ENCODE measurements around the gene ASXL2.

The ASXL2 gene

DNA sequence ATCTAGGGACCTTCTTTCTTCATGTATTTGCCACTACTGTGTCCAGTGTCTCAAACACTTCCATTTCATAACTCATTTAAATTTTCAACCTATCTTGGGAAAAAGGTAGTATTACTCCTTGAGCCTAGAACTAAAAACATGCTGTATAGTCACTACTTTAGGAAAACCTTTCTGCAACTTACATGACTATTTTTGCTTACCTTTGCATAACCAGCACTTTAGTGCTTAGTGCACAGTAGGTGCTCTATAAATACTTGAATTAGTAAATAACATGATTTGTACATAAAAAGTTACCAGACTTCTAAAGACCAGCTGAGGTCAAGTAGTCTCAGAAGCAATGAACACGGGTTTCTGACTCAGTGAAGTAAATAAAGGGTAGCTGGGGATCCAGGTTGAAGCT lies 142.5 kb downstream of the ASXL2 start:
- no peak for DNase-seq (ENCODE audit: low spot score)
- no peaks in the 10 kb centered on the region for H3K4me1 ChIP-seq (ENCODE audit: insufficient read depth, poor library complexity, severe bottlenecking)
- no peak for TF ChIP-seq CTCF (IDR thresholded peaks at IDR 0.05; ENCODE audit: poor library complexity, severe bottlenecking)

GRCh38 chr2:25728559-25728958 lies 149.7 kb downstream of the ASXL2 start:
- TF ChIP-seq CTCF (IDR thresholded peaks at IDR 0.05; ENCODE audit: poor library complexity, severe bottlenecking) = no peak
- Histone ChIP-seq H3K4me3 (ENCODE audit: severe bottlenecking) (no peak overlapping the region), H3K27ac (ENCODE audit: poor library complexity, severe bottlenecking) (no peak overlapping the region), H3K36me3 (ENCODE audit: low read depth) (no peaks in the 10 kb centered on the region), H3K27me3 (ENCODE audit: insufficient read depth, poor library complexity, severe bottlenecking) (no peaks in the 10 kb centered on the region), H3K9me3 (ENCODE audit: severe bottlenecking) (no peaks in the 10 kb centered on the region), H3K4me1 (ENCODE audit: insufficient read depth, poor library complexity, severe bottlenecking) (no peaks in the 10 kb centered on the region)
- no peak for ATAC-seq (ENCODE audit: low read depth)
- no peak for DNase-seq (ENCODE audit: low spot score)

More for the DNA sequence above, 142.5 kb downstream of the ASXL2 start:
- Histone ChIP-seq H3K27ac (ENCODE audit: poor library complexity, severe bottlenecking) (no peak overlapping the region), H3K9me3 (ENCODE audit: severe bottlenecking) (no peaks in the 10 kb centered on the region), H3K27me3 (ENCODE audit: insufficient read depth, poor library complexity, severe bottlenecking) (no peaks in the 10 kb centered on the region), H3K4me3 (ENCODE audit: severe bottlenecking) (no peak overlapping the region), H3K36me3 (ENCODE audit: low read depth) (no peaks in the 10 kb centered on the region)
- no peak for ATAC-seq (ENCODE audit: low read depth)

DNA sequence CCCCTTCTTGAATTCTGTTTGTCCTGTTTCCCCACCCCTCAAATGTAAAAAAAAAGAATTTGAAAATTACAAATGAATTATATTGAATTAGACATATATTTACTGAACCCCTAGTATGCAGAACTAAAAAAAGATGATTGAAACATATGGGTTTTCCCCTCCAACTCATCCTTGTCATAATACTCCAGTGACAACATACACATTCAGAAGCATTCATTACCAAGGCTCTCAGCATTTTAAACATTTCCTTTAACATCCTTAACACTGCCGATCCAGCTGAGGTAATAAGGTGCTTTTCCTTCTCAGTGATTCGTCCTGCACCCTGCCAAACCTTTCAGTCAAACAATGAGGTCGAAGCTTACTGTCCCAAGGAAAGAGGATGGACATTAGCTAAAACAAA lies 151.8 kb downstream of the ASXL2 start:
- H3K27ac ChIP-seq (ENCODE audit: poor library complexity, severe bottlenecking) = no peak overlapping the region

DNA sequence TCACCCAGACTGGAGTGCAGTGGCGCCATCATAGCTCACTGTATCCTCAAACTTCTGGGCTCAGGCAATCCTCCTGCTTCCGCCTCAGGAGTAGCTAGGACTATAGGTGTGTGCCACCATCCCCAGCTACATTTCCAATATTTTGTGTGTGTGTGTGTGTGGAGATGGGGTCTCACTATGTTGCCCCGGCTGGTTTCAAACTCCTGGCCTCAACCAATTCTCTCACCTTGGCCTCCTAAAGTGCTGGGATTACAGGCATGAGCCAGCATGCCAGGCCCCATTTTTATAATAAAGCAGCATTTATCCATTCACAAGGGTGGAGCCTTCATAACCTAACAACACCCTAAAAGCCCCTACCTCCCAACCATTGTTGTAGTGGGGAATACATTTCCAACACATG lies 152.4 kb downstream of the ASXL2 start:
- no peaks in the 10 kb centered on the region for H3K4me1 ChIP-seq (ENCODE audit: insufficient read depth, poor library complexity, severe bottlenecking)
- TF ChIP-seq CTCF (IDR thresholded peaks at IDR 0.05; ENCODE audit: poor library complexity, severe bottlenecking) = no peak
- no peak overlapping the region for H3K27ac ChIP-seq (ENCODE audit: poor library complexity, severe bottlenecking)
- no peaks in the 10 kb centered on the region for H3K27me3 ChIP-seq (ENCODE audit: insufficient read depth, poor library complexity, severe bottlenecking)
- H3K36me3 ChIP-seq (ENCODE audit: low read depth) = no peaks in the 10 kb centered on the region
- H3K4me3 ChIP-seq (ENCODE audit: severe bottlenecking) = no peak overlapping the region
- no peaks in the 10 kb centered on the region for H3K9me3 ChIP-seq (ENCODE audit: severe bottlenecking)
- DNase-seq (ENCODE audit: low spot score) = no peak
- no peak for ATAC-seq (ENCODE audit: low read depth)

More for the DNA sequence above, 151.8 kb downstream of the ASXL2 start:
- TF ChIP-seq CTCF (IDR thresholded peaks at IDR 0.05; ENCODE audit: poor library complexity, severe bottlenecking) = no peak
- no peak for ATAC-seq (ENCODE audit: low read depth)
- Histone ChIP-seq H3K27me3 (ENCODE audit: insufficient read depth, poor library complexity, severe bottlenecking) (no peaks in the 10 kb centered on the region), H3K36me3 (ENCODE audit: low read depth) (no peaks in the 10 kb centered on the region), H3K9me3 (ENCODE audit: severe bottlenecking) (no peaks in the 10 kb centered on the region), H3K4me1 (ENCODE audit: insufficient read depth, poor library complexity, severe bottlenecking) (no peaks in the 10 kb centered on the region), H3K4me3 (ENCODE audit: severe bottlenecking) (no peak overlapping the region)
- DNase-seq (ENCODE audit: low spot score) = no peak

DNA sequence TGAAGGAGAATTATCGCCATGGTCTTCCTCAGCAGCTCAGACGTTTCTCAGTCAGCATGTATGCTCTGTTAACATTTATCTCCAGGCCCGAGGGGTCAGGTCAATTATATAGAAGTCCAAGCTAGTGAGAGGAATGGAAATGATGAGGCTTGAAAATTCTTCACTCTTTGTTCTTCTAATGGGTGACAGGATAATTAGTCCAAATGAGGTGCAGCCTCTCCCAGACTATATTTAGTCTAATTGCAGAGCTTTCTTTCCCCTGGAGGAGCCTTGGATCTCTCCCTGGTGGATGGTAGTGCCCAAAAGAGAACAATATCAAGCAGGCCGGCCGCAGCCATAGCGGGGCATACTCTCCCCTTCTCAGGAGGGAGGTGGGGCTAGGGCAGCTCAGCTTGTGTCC lies 153.5 kb downstream of the ASXL2 start:
- ATAC-seq (ENCODE audit: low read depth) (no peak), DNase-seq (ENCODE audit: low spot score) (no peak)

More for the DNA sequence above, 153.5 kb downstream of the ASXL2 start:
- no peaks in the 10 kb centered on the region for H3K9me3 ChIP-seq (ENCODE audit: severe bottlenecking)
- no peak overlapping the region for H3K27ac ChIP-seq (ENCODE audit: poor library complexity, severe bottlenecking)
- H3K4me1 ChIP-seq (ENCODE audit: insufficient read depth, poor library complexity, severe bottlenecking) = peaks cover 6% of the 10 kb centered on the region
- TF ChIP-seq CTCF (IDR thresholded peaks at IDR 0.05; ENCODE audit: poor library complexity, severe bottlenecking) = no peak
- H3K4me3 ChIP-seq (ENCODE audit: severe bottlenecking) = no peak overlapping the region
- no peaks in the 10 kb centered on the region for H3K36me3 ChIP-seq (ENCODE audit: low read depth)
- H3K27me3 ChIP-seq (ENCODE audit: insufficient read depth, poor library complexity, severe bottlenecking) = no peaks in the 10 kb centered on the region
